HEK293 (cell line): ENCODE data around the gene SYT5.
A peak's percentile ranks its signal among the peaks of the same experiment; 100 is the strongest.

Experiments used
- CTCF ChIP-seq: fragments of 450-650 bp; formaldehyde crosslinking; IDR thresholded peaks from 2 replicates; pipeline ENCODE4 v1.5.1; 2016; ENCODE audit warnings: missing biosample characterization, missing genetic modification characterization
- RBAK ChIP-seq: fragments of 450-650 bp; formaldehyde crosslinking; IDR thresholded peaks from 2 replicates; pipeline ENCODE4 v1.5.1; 2016; ENCODE audit warnings: missing biosample characterization, missing genetic modification characterization
- REST ChIP-seq: fragments of 450-650 bp; formaldehyde crosslinking; IDR thresholded peaks from 2 replicates; pipeline ENCODE4 v1.5.1; 2016; ENCODE audit warnings: missing biosample characterization, missing genetic modification characterization
- ZBTB20 ChIP-seq: fragments of 450-650 bp; formaldehyde crosslinking; IDR thresholded peaks from 2 replicates; pipeline ENCODE4 v1.5.1; 2016; ENCODE audit warnings: missing biosample characterization, missing genetic modification characterization
- ZFP41 ChIP-seq: fragments of 450-650 bp; formaldehyde crosslinking; IDR thresholded peaks from 2 replicates; pipeline ENCODE4 v1.5.1; 2016; ENCODE audit warnings: missing biosample characterization, missing genetic modification characterization, borderline replicate concordance
- ZNF747 ChIP-seq: fragments of 450-650 bp; formaldehyde crosslinking; IDR thresholded peaks from 2 replicates; pipeline ENCODE4 v1.5.1; 2016; ENCODE audit warnings: missing biosample characterization, missing genetic modification characterization

- TF ChIP-seq ZBTB20 (tag by site-specific recombination) (peak; percentile 98), ZFP41 (no peak), ZNF747 (no peak), RBAK (no peak), REST (tag by site-specific recombination) (no peak), CTCF (tag by site-specific recombination) (peak; percentile 44; the same call in 1 of the 2 replicates)
Observed at GRCh38 chr19:55173714-55174409, 6.2 kb downstream of the SYT5 start.
